Middle frontal gyrus (tissue), 1 donor: ENCODE results near the gene NBEA.
"Not testable (repeated sequence)": the region's sequence is repeated elsewhere in the genome, so short reads cannot be mapped to it uniquely, and the experiment has no call there.

Experiments
- DNase-seq: peaks from one replicate; pipeline ENCODE4 v3.0.0-alpha.2; 2015; ENCODE audit warnings: low spot score; ENCODE audit errors: extremely low spot score

Gene NBEA

DNA sequence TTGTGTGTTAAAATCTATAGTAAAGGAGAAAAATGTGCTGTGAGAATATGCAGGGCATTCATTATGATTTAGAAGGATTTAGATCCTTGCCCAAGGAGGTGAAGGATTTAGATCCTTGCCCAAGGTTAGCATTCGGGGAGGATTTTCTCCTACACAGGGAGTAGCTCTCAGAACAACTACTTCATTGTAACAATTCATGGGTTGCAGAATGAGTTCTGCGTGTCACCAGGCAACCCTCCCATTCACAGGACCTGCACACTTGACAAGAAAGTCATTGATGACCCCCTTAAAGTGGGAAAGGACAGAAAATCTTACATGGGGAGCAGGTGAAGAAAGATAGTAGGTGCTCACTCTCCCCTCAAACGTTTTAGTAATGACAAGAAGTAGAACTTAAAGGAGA, 701.6 kb downstream of the NBEA start:
- no peak for DNase-seq

DNA sequence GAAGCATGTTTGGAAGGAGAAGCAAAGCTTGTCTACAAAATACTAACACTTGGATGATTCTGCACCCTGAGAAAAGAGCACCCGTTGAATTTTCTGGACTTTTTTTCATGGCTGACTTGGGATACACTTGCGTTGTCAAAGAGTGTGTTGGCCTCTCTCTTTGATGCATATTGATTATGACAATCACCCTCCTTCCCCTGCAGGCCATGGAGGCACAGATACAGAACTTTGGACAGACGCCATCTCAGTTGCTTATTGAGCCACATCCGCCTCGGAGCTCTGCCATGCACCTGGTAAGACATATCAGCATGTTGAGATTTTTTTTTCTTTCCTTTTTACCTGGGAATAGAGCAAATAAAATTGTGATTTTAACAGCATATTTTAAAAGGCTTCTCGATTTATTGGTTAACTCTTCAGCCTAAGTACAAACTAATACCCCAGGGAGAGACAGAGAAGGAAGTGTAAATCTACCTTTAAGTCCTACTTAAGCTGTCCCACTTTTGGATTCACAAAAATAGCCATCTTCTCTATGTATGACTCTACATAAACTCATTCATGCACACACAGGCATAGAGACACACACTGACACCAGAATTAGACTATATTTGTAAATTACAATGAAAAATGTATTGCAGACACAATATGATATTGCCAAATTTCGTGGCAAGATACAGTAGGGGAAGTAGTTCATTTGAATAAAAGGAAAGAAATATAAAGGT, 704.1 kb downstream of the NBEA start:
- no peak for DNase-seq

DNA sequence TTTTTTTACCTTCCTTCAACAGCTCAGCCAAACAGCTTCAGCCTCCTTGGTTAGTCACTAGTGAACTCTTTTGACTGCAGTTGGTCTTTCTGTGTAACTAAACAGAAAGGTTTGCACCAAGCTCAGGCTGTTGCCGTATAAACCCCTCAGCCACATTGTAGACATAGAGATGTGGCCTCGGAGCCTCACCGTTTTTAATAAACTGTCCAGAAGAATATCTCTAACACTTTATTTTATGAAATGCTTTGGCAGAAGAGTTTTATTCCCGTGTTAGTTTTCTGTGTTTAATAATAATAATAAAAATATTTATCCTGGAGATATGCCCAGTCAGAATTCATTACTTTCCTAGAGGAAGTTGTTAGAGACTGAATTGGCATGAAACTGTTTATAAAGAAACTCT, 706.1 kb downstream of the NBEA start:
- no peak for DNase-seq

DNA sequence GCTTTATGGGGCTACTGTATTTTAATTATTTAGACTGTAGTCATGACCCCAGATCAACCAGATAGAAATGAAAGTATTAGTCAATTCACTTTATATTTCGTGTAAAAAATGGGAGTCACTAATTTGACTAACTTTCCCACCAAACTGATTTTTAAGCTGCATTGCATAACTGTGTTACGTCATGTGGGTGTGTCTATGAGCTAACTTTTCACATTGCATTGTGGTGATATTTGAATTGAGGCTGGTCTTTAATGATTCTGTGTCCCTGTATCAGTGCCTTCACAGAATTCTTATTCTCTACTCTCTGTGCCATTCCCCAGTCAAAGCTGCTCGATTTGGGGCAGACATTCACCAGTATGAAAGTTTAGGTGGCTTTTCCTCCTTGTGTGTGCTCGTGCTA, 707.1 kb downstream of the NBEA start:
- no peak for DNase-seq

DNA sequence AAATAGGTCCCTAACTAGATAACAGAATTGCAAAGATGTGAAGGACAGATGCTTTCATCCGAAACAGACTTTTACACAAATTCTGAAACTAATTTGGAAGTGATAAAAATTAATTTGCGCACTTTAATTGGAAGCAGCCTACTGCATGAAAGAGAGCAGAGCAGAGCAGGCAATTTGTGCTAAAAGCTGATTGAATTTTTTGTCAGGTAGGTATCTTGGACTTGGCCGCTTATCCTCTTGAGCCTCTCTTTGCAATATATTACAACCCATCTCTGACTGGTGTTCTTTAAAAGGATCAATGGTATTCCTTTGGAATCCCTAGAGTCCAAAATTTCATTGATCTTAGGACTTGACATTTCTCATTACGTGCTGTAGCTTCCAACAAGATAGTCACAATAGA, 717.7 kb downstream of the NBEA start:
- no peak for DNase-seq

DNA sequence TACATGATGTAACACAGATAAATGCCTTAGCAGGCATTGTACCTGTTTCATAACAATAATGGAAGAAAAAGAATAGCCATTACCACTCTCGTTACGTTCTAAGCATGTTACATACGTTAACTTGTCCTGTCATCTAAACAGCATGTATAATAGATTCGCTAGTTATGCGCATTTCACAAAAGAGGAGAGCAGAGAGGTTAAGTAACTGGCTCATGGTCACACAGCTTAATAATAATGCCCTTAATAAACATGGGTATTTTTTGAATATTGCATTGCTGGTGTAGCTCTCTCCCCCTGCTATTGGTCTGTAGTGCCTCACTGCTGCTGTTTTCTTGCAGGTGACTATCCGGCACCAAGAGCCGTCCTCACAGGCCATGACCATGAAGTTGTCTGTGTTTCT, 722.7 kb downstream of the NBEA start:
- DNase-seq, result no peak

DNA sequence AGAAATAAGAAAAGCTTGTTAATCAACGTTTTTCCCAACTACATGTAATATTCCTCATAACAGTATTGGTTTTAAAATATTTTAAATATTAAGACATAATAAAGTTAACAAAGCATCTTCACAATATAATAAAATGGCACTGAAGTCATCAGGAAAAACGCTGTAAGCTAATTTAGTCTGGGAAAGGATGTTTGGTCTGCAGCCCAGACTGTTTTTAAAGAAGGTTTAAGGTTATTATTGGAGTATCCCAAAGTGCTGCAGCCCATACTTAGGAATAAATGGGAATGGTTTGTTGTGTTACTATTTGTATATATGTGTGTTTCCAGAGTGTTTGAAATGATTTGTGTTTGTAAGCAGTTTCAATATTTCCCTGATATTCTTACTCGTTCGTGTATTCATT, 727.3 kb downstream of the NBEA start:
- no peak for DNase-seq

DNA sequence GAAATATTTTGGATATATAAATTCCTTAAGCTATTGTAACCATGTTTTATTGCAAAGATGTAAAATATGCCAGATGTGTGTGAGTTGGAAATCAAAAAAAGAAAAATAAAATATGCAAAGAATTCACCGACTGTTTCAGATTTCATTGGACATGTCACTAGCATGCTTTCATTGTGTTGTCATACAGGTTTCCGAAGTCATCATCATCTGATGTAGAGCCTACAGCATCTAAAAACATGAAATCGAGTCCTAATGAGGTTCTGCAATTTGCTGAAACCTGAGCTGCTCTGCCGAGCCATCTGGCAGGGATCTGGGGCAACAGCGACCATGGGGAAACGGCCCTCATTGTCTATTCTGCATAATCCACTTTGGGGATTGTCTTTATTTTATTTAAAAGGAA, 730.5 kb downstream of the NBEA start:
- DNase-seq, result no peak

DNA sequence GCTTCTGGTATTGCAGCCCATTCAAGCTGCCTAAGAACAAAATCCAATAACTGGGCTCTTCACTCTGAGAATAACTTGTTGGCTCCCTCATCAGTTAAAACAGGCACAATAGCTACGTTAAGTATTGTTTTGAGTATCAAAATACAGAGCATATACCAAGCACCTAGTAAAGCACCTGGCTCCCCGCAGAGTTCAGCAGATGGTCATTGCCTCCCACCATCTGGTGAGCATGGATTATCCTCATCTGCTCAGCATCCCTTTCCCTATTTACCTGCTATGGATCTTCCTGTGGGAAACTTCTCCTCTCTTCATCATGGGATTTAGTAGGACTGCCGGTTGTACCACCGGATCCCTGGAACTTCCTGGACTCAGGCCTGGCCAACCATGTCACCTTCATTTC, 733.6 kb downstream of the NBEA start:
- no peak for DNase-seq

DNA sequence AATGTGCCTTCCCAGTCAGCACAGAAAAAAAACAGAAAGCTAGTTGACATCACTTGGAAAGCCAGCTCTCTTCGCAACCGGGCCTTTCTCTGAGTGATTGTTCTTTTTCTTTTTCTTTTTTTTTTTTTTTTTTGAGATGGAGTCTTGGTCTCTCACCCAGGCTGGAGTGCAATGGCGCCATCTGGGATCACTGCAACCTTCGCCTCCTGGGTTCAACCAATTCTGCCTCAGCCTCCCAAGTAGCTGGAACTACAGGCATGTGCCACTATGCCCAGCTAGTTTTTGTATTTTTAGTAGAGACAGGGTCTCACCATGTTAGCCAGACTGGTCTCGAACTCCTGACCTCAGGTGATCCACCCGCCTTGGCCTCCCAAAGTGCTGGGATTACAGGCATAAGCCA, 735.8 kb downstream of the NBEA start:
- not testable (repeated sequence) for DNase-seq

DNA sequence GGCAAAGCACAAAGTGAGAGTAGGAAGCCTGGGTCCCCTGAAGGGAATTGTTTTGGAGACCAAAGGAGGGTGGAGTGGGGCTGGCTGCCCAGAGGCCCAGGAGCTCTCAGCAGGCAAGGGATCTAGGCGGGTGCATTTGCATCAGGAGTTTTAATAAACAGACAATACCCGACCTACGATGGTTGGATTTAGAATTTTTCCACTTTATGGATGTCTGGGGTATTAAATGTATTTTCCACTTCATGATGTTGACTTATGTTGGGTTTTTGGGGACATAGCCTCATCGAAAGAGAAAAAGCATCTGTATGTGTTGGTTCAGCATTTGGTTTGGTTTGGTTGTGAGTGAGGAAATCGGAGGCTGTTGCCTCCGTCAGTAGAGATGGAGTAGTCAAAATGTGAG, 739.6 kb downstream of the NBEA start:
- no peak for DNase-seq

DNA sequence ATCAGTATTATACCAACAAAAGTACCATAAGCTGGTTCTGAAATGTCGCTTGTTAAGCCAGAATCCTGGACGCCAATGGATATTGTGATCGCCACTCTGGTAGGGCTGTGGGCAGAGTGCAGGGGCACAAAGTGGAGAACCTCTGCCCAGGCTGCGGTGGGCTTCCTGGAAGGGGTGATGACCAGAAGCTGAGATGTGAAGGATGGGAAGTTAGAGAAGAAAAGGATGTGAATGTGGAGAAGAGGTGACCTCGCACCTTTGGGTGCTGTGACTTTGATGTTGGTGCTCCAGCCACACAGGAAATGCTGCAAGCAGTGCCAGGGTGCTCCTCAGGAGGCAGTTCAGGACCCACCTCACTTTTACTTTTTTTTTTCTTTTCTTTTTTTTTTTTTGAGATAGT, 742.4 kb downstream of the NBEA start:
- DNase-seq, result no peak

DNA sequence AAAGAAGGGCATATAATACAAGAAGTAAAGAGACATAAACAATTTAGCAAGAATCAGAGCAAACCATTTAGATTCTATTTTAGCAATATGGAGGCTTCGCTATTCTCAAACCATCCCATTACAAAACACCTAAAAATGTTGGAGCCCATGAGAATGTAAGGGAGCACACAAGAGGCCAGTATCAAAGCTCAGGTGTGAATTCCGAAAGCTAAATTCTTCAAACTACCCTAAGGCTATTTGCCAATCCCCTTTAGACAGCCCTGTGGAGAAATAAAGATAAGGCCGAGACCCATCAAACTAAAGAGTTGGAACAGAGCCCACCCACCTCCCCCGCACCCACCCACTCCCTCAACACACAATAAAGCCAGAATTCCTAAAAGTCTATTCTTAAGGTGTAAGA, 745.3 kb downstream of the NBEA start:
- no peak for DNase-seq

DNA sequence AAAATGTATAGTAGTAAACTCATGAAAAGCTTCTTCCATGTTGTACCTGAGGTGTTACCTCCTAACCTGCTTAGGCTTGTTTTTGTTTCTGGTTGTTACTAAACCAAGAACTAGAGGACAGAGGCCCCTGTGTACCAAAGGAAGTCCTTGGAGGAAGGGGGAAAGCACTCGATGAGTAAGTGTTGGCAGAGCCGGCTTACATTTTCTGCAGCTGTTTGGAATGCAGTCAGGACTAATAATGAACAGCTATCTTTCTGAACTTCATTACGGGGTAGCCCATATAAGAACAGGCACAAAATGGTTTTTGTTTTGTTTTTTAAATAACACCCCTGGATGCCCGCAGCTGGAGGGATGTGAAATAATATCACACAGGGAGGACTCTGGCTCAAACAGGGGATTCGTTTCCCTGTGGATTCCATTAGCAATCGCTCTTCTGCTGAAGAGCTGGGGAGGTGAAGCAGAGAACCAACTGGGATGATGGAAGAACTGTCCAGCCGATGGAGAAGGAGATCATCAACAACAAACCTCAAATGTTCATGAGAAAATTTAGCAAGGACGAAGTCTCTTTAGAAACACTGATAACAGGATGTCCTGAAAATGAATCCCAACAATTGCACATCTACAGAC, 748.6 kb downstream of the NBEA start:
- no peak for DNase-seq

DNA sequence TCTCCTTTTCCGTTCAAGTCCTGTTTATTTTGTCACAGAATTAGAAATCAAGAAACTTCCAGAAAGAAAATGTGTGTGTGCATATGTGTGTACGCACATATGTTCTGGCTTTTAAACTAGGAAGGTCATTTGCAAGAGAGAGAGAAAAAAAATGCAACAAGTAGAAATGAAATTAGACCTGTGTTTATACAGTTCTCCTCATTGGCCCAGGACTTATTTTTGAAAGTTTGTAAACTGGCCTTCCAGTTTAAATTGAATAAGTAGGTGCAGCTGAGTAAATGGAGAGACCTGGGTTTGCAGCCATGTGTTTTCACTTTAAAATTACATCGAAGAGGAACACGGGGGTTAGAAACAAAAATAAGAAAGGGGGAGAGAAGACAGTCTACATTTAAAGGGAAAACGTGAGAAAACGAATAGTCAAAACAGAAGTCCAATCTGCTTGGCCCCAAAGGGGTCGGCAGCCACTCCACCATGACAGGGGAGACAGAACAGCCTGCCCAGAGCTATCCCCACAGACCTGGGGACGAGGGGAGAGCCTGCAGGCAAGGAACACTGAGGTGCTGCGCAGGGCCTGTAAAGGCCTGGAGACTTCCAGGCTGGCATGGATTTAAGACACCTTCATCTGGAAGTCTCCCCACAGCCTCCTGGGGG, 751.2 kb downstream of the NBEA start:
- no peak for DNase-seq

DNA sequence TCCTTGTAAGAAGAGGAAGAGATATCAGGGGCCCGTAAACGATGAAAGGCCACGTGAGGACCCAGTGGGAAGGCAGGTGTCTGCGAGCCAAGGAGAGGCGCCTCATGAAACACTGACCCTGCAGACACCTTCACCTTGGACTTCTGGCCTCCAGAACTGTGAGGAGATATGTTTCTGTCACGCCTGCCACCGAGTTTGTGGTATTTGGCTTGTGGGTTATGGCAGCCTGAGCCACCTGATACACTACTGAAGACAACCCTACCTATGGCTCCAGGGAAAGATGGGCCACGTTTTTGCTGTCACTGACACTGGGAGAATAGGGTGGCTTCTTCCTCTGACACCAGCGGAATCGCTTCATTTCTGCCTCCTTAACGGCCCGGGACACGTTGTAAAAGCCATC, 752.0 kb downstream of the NBEA start:
- no peak for DNase-seq

DNA sequence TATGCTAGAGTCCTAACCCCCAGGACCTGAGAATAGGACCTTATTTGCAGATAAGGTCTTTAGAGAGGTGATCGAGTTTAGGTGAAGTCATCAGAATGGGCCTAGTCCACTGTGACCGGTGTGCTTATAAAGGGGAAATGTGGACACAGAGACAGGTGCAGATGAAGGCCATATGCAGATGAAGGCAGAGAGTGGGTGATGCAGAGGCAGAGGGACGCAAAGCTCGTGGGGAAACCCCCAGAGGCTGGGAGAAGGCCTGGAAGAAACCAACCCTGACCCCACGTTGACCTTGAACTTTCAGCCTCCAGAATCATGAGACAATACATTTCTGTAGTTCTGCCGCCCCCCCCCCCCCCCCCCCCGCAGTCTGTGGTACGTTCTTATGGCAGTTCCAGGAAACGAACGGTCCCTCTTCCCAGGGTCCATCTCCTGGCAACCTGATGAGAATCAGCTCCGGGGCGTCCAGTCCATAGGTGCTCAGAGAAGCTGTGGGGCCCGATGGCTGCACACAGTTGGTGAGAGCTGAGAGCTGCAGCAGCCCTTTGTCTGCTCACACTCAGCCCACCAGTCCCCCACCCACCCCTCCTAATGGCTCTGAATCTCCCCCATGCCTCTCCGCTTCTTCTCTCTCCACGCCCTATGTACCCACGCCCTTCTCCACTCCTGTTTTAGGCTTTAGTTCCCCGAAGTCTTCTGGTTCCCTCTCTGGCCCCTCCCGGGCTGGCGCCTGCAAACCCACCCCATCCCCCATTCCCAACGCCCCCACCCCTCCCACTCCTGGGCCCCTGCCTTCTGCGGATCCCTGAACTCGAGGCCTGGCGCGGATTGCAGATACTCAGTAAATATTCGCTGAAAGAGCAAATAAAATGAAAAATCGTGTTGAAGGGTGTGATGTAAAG, 752.7 kb downstream of the NBEA start:
- no peak for DNase-seq

DNA sequence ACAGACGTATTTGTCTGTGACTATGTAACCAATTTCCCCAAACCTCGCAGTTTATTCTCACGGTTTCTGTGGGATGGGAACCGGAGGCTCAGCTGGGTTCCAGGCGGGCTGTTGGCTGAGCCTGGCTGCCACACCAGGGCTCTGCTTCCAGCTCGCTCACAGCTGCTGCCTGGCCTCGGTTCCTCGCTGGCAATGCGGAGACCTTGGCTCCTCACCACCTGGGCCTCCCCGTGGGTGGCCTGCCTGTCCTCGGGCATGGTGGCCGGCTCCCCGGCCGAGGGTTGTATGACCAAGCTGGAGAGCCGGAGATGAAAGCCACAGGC, 753.3 kb downstream of the NBEA start:
- no peak for DNase-seq

DNA sequence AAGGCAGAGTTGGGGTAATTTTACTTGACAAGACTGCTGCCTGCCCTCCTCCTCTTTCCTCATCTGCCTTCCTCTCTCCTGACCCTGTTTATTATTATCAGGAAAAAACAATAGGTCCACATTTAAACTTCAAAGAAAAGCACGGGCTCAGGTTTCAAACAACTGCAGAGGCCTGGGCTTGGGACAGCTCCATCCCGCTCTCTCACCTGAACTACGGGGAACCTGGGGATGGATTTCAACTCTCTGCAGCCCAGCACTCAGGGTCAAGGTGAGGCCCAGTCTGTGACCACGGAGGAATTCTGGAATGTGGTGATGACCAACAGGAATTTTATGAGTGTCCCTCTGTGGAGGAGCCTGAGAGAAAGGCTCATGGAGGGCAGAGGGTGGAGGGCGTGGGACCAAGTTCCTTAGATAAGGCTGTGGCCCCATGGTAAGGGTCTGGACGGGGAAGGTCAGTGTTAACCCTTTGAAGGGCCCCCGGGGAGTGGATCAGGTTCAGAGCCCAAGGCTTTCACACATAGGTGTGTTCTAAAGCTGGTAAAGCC, 755.2 kb downstream of the NBEA start:
- DNase-seq, result no peak

DNA sequence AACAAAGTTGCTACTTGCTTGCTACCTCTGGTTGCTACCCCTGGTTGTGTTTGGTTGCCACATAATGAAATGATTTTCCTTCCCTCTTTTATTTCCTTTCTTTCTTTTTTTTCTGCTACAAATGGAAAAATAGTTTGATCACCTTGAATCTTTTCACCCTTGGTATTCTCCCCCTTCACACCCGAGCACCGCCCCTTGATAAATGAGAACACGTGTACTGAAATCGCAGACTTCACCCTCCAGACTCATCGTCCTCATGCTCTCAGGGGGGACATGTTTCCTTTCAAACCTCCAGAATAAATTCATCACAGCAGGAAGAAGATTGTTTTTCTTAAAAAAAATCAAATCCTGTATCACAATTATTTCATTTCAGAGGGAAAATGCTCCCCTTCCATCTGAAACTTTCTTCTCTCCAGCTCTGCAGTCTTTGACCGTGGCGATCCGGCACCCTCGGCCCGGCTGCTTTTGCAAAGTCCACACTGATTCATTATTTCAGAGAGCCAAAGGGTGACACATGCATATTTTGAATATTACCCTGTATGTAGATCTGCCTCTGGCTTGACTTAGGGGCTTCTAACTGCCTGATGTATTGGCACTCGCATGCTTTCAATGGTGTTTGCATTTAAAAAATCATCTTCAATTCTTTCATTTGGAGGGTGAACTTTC, 757.0 kb downstream of the NBEA start:
- DNase-seq, result no peak

DNA sequence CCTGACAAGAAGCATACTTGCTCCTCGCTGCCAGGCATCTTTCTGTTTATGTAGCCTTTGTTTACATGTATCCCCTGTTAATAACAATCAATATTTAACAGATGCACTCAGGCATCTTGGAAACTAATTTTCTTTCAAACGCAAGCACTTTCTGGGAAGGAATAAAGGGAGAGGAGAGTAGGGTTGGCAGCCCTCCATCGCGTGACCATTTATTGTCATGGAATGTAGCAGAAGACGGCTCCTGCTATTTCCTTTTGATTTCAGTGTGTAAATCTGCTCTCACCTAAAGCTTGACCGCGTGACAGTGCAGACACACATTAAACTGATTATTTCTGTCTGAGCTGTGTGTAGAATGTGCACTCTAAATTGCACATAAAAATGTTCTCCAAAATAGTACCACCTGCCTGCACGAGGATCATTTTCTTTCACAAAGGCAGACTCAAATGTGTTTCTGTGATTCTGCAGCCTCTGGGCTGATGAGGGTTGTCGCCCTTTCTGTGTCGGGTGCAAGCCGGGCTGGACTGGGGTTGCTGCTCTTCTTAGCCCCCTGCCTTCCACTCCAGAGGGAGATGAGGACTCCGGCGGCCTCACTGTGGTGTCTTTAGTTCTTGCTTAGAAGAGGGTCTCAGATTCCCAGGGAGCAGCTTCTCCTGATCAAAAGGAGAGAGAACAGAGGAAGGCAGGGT, 757.9 kb downstream of the NBEA start:
- no peak for DNase-seq
